Measurements from ENCODE around the gene GATB.

GATB gene

GRCh38 chr4:151729731-151730559 is 30.9 kb downstream of the GATB start:
- DNase-seq = no peak

- DNase-seq = no peak
Measured at GRCh38 chr4:151728679-151729078, 32.1 kb downstream of the GATB start.

- DNase-seq = no peak
Measured at GRCh38 chr4:151728006-151728405, 32.8 kb downstream of the GATB start.

- no peak for DNase-seq
Measured at GRCh38 chr4:151727365-151727764, 33.4 kb downstream of the GATB start.

- DNase-seq = no peak
Measured at GRCh38 chr4:151725087-151725486, 35.7 kb downstream of the GATB start.

- no peak for DNase-seq
Measured at GRCh38 chr4:151721916-151722315, 38.9 kb downstream of the GATB start.

- DNase-seq = no peak
Measured at GRCh38 chr4:151721466-151721865, 39.3 kb downstream of the GATB start.

GRCh38 chr4:151719956-151720334 is 40.9 kb downstream of the GATB start:
- no peak for DNase-seq

- DNase-seq = no peak
Measured at GRCh38 chr4:151718984-151719955, 41.5 kb downstream of the GATB start.

- DNase-seq = no peak
Measured at GRCh38 chr4:151717909-151718628, 42.7 kb downstream of the GATB start.

GRCh38 chr4:151717314-151717713 is 43.5 kb downstream of the GATB start:
- DNase-seq = no peak

- no peak for DNase-seq
Measured at GRCh38 chr4:151716324-151716723, 44.5 kb downstream of the GATB start.

- no peak for DNase-seq
Measured at GRCh38 chr4:151715881-151716280, 44.9 kb downstream of the GATB start.

GRCh38 chr4:151712777-151713176 is 48.0 kb downstream of the GATB start:
- DNase-seq = no peak

GRCh38 chr4:151711646-151712045 is 49.2 kb downstream of the GATB start:
- DNase-seq = no peak

- DNase-seq = no peak
Measured at GRCh38 chr4:151709587-151709986, 51.2 kb downstream of the GATB start.

- no peak for DNase-seq
Measured at GRCh38 chr4:151709071-151709470, 51.7 kb downstream of the GATB start.

- DNase-seq = no peak
Measured at GRCh38 chr4:151708100-151708499, 52.7 kb downstream of the GATB start.

- DNase-seq = no peak
Measured at GRCh38 chr4:151703401-151703800, 57.4 kb downstream of the GATB start.

GRCh38 chr4:151702256-151702655 is 58.6 kb downstream of the GATB start:
- DNase-seq = no peak

- DNase-seq = no peak
Measured at GRCh38 chr4:151700566-151701316, 60.1 kb downstream of the GATB start.

GRCh38 chr4:151698213-151698612 is 62.6 kb downstream of the GATB start:
- DNase-seq = no peak
